HFFc6 (cell line): ENCODE data around the gene BDP1. TPM values are rescaled to one million over a fixed set of nuclear protein-coding genes. Genes with fewer than 3 reads are reported as not detected.
"Not testable (repeated sequence)": the region's sequence is repeated elsewhere in the genome, so short reads cannot be mapped to it uniquely, and the experiment has no call there.

Experiments
- DNase-seq: peaks from one replicate; pipeline ENCODE4 v3.0.0-alpha.2; 2018
- H3K27ac Mint-ChIP-seq: 2 replicates; pipeline ENCODE4 v1.8.0; 2020; ENCODE audit warnings: mild to moderate bottlenecking, mixed read lengths
- H3K27me3 Mint-ChIP-seq: 2 replicates; pipeline ENCODE4 v1.8.0; 2021; ENCODE audit warnings: mild to moderate bottlenecking, moderate library complexity, mixed read lengths; ENCODE audit not compliant: insufficient read depth
- H3K36me3 Mint-ChIP-seq: 2 replicates; pipeline ENCODE4 v1.8.0; 2021; ENCODE audit warnings: low read depth, mixed read lengths
- H3K4me1 Mint-ChIP-seq: 2 replicates; pipeline ENCODE4 v1.8.0; 2020; ENCODE audit warnings: low read depth, mixed read lengths
- H3K4me3 Mint-ChIP-seq: 2 replicates; pipeline ENCODE4 v1.8.0; 2020; ENCODE audit warnings: mild to moderate bottlenecking, moderate library complexity, mixed read lengths
- H3K9me3 Mint-ChIP-seq: 2 replicates; pipeline ENCODE4 v1.8.0; 2020; ENCODE audit warnings: mild to moderate bottlenecking, mixed read lengths
- total RNA-seq, 6 experiments: library from RNA; stranded (reverse); fragmentation: NEBNext Ultra II Directional; extraction: Animal tissue kit (Norgen Biotek cat#: 25700); gene quantifications; 2 replicates in 1 of 6; 3 replicates in 5 of 6; pipeline ENCODE4 v1.2.3, GENCODE V29; 2021
- TF ChIP-seq, protein P1 (sequence below): fragments of 200-600 bp; sonication (generic); IDR thresholded peaks from 2 replicates; pipeline ENCODE4 v1.5.0; 2021; ENCODE audit warnings: antibody characterized with exemption, mild to moderate bottlenecking

The BDP1 gene
- total RNA-seq, 6 experiments from 2014 or later = 13.1 to 15.9 (median 14.8) TPM

DNA sequence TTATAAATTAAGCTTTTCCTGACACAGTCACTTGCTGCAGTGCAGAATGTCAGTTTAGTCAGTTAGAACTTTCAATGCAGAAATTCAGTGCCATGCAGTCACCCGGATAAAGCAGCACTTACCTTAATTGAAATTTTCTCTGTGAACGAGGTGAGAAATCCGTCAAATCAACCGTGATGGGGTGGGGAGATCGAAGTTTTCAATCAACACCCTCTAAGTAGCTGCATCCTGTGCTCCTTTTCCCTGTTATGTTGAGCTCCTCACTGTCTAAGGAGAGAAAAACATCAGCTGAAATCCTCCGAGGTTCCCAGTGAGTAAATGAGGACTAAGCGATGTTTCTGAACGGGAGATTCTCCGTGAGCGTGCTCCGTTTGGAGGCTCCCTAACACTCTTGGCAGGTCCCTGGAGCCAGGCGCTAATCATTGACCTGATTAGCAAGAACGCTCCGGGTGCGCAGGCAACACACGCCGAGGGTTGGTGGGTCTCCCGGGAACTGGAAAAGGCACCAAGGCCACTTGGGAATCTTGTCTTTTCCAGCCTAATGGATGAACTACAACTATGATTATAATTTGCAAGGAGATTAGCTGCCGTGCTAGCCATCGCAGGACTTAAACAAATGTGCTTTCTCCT, 9.8 kb upstream of the BDP1 start:
- H3K27me3 Mint-ChIP-seq, DNase-seq, H3K9me3 Mint-ChIP-seq, H3K4me3 Mint-ChIP-seq, H3K36me3 Mint-ChIP-seq, H3K27ac Mint-ChIP-seq, H3K4me1 Mint-ChIP-seq: not testable (repeated sequence)

DNA sequence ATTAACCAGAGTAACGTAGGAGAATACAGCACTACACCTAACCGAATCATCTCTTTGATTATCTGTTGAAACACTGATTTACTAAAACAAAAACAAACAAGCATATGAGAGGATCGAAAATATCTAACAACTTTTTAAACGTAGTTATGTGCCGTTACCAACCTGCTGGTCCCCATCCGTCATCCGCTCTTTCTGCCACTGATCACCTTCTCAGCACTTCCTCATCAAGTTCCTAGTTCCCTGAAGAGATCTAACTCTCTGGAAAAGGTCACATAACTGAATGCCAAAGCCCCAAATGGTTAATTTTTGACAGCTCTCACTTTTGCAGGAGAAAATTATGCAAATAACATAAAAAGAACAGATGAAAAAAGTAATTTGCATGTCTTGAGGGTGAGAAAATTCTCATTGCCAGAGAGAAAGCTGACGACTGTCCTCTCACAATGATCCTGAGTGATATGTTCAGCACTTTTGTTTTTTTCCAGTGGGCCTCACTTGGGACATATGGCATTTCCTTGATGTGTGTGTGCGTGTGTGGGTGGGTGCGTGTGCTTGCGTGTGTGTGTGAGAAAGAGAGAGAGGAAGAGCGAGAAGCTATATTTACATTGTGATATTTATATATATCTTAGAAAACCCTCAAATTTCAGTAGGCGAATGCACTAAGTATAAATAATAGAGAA, 8.8 kb upstream of the BDP1 start:
- not testable (repeated sequence) for DNase-seq, H3K9me3 Mint-ChIP-seq, H3K4me1 Mint-ChIP-seq, H3K27me3 Mint-ChIP-seq, H3K36me3 Mint-ChIP-seq, H3K27ac Mint-ChIP-seq
- peak overlapping the region; percentile 26; the same call in 1 of the 2 replicates for H3K4me3 Mint-ChIP-seq
- TF ChIP-seq, protein P1, sequence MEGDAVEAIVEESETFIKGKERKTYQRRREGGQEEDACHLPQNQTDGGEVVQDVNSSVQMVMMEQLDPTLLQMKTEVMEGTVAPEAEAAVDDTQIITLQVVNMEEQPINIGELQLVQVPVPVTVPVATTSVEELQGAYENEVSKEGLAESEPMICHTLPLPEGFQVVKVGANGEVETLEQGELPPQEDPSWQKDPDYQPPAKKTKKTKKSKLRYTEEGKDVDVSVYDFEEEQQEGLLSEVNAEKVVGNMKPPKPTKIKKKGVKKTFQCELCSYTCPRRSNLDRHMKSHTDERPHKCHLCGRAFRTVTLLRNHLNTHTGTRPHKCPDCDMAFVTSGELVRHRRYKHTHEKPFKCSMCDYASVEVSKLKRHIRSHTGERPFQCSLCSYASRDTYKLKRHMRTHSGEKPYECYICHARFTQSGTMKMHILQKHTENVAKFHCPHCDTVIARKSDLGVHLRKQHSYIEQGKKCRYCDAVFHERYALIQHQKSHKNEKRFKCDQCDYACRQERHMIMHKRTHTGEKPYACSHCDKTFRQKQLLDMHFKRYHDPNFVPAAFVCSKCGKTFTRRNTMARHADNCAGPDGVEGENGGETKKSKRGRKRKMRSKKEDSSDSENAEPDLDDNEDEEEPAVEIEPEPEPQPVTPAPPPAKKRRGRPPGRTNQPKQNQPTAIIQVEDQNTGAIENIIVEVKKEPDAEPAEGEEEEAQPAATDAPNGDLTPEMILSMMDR = 0 out of 2 replicates have a peak, but pooled peaks have one; percentile 3

DNA sequence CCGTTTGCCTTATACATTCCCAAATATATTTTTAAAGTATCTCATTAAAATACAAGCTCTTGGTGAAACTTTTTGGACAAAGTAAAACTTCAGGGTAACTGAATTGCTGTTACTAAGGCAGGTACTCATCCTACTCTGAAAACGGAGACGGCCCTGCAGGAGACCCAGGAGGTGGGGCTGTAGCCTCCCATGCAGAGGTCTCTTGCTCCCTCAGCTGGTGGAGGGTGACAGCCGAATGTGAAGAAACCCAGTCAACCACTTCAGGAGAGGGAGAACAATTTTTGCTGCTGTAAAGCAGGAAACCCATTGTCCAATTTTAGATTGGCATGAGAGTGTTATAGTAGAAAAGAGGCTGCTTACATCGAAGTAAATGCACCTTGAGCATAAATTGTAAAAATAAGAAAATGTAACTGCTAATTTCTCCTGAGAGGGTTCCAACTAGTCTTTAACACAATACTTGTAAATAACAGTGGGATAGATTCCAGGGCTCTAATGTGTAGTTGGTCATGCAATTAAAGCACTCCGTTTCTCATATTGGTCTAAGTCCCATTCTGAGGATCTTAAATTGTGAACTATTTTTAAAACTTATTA, 8.1 kb upstream of the BDP1 start:
- H3K9me3 Mint-ChIP-seq, H3K27ac Mint-ChIP-seq, H3K4me1 Mint-ChIP-seq, H3K4me3 Mint-ChIP-seq, H3K36me3 Mint-ChIP-seq: not testable (repeated sequence)
- TF ChIP-seq, protein P1 = peak; percentile 61
- peaks cover 12% of the 10 kb centered on the region for H3K27me3 Mint-ChIP-seq
- peak; percentile 7 for DNase-seq

DNA sequence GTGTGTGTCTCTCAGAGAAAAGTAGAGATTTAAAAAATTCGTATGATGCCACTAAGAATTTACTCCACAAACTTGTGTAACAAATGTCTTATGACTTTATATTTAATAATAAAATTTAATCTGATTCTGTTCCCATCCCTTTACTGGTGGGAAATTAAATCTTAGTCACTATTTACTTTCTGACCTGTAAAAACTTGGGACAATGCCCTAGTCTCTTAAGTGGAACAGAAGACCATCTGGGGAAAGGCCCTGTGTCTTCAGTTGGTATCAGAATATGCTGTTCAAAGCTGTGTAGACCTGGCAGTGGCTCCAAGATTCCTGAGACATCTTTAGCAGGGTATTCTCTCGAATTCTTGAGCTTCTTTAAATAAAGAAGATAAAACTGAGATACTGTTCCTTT, 2.6 kb upstream of the BDP1 start:
- H3K27ac Mint-ChIP-seq = no peak overlapping the region

DNA sequence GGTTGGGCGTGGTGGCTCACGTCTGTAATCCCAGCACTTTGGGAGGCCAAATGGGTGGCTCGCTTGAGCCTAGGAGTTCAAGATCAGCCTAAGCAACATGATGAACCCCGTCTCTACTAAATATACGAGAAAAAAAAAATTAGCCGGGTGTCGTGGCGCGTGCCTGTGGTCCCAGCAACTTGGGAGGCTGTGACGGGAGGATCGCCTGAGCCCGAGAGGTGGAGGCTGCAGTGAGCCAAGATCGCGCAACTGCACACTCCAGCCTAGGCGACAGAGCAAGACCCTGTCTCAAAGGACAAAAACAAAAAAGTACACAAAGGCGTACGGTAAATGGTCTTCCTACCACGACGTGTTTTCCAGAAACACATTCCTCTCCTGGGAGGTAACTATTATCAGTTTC, 538 bp upstream of the BDP1 start:
- Mint-ChIP-seq H3K36me3 (peaks cover 18% of the 10 kb centered on the region; the same call in 1 of the 2 replicates), H3K4me1 (peaks cover 24% of the 10 kb centered on the region), H3K4me3 (peak overlapping the region; percentile 97), H3K27ac (peak overlapping the region; percentile 97), H3K9me3 (no peaks in the 10 kb centered on the region), H3K27me3 (peaks cover 6% of the 10 kb centered on the region)
- DNase-seq = no peak
- TF ChIP-seq, protein P1 = no peak

More for the DNA sequence above, 2.6 kb upstream of the BDP1 start:
- peaks cover 8% of the 10 kb centered on the region; the same call in 1 of the 2 replicates for H3K36me3 Mint-ChIP-seq
- DNase-seq = no peak
- peaks cover 22% of the 10 kb centered on the region for H3K4me1 Mint-ChIP-seq
- TF ChIP-seq, protein P1 = no peak
- H3K27me3 Mint-ChIP-seq = peaks cover 6% of the 10 kb centered on the region
- H3K9me3 Mint-ChIP-seq = no peaks in the 10 kb centered on the region
- H3K4me3 Mint-ChIP-seq = no peak overlapping the region

DNA sequence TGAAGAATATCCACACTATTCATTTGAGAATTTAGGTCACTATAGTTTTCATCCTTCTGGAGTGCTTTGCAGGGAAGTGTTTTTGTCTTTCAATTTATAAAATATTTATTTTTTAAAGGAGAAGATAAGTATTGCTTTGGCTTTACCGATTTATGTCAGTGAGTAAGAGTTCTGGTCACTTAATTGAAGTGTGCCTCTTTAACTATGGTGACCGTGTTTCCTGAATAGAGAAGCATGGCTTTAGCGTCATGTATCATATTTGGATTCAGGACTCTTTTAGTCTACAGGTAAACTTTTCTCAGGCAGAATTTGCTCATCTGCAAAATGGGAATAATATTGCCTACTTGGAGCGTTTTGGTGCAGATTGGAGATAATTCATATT, 902 bp downstream of the BDP1 start:
- H3K9me3 Mint-ChIP-seq = no peaks in the 10 kb centered on the region
- H3K36me3 Mint-ChIP-seq = peaks cover 18% of the 10 kb centered on the region; the same call in 1 of the 2 replicates
- DNase-seq = no peak
- H3K4me3 Mint-ChIP-seq = peak overlapping the region; percentile 97
- TF ChIP-seq, protein P1 = 0 out of 2 replicates have a peak, but pooled peaks have one; percentile 7
- H3K27me3 Mint-ChIP-seq = peaks cover 4% of the 10 kb centered on the region
- peaks cover 24% of the 10 kb centered on the region for H3K4me1 Mint-ChIP-seq
- H3K27ac Mint-ChIP-seq = peak overlapping the region; percentile 97
